Keratinocyte (primary cell): ENCODE results near the gene TSPAN17. TPM values are rescaled to one million over a fixed set of nuclear protein-coding genes. Genes with fewer than 3 reads are reported as not detected.
A peak's percentile ranks its signal among the peaks of the same experiment; 100 is the strongest.

Experiments used
- DNase-seq: peaks from one replicate; pipeline ENCODE4 v3.0.0-alpha.2; 2011; ENCODE audit warnings: low read depth, missing footprints, low spot score
- FAIRE-seq: peaks from 2 replicates; lab custom pipeline; 2011; peaks lifted over from hg19 to GRCh38; lab: Jason Lieb, UNC
- H2AFZ ChIP-seq: 2 replicates; pipeline ENCODE4 v1.6.0; 2012; ENCODE audit warnings: low read length, control low read depth, inconsistent platforms; ENCODE audit not compliant: control insufficient read depth
- H3K27ac ChIP-seq: 2 replicates; pipeline ENCODE4 v1.5.1; 2011; ENCODE audit warnings: low read length; ENCODE audit not compliant: control insufficient read depth, insufficient read depth
- H3K27me3 ChIP-seq: 3 replicates; pipeline ENCODE4 v1.6.0; 2011; ENCODE audit warnings: low read length; ENCODE audit not compliant: control insufficient read depth, insufficient read depth; ENCODE audit errors: extremely low read depth
- H3K36me3 ChIP-seq, 2 experiments: 2 replicates in 1 of 2; 3 replicates in 1 of 2; pipeline ENCODE4 v1.5.1; 2011; ENCODE audit warnings: low read length in 2 of 2, mild to moderate bottlenecking in 1 of 2; ENCODE audit not compliant: control insufficient read depth in 2 of 2, insufficient read depth in 2 of 2; ENCODE audit errors: extremely low read depth in 1 of 2
- H3K4me1 ChIP-seq: 3 replicates; pipeline ENCODE4 v1.5.1; 2011; ENCODE audit warnings: low read length; ENCODE audit not compliant: control insufficient read depth, insufficient read depth; ENCODE audit errors: extremely low read depth
- H3K4me2 ChIP-seq: 3 replicates; pipeline ENCODE4 v1.6.0; 2011; ENCODE audit warnings: low read depth, low read length; ENCODE audit not compliant: control insufficient read depth, insufficient read depth; ENCODE audit errors: extremely low read depth
- H3K4me3 ChIP-seq, 3 experiments: fragments of 200-600 bp in 1 of 3; sonication (generic) in 1 of 3; 2 replicates in 2 of 3; 3 replicates in 1 of 3; pipeline ENCODE4 v1.5.1; 2011 to 2016; ENCODE audit warnings: low read length in 3 of 3, mild to moderate bottlenecking in 3 of 3, control low read depth in 2 of 3, inconsistent platforms in 1 of 3, low read depth in 1 of 3, mixed read lengths in 1 of 3, mixed run types in 1 of 3, moderate library complexity in 1 of 3; ENCODE audit not compliant: control insufficient read depth in 2 of 3, insufficient read depth in 2 of 3; ENCODE audit errors: extremely low read depth in 1 of 3
- H3K79me2 ChIP-seq: 2 replicates; pipeline ENCODE4 v1.6.0; 2012; ENCODE audit warnings: low read length; ENCODE audit not compliant: control insufficient read depth, insufficient read depth
- H3K9ac ChIP-seq: 3 replicates; pipeline ENCODE4 v1.6.0; 2011; ENCODE audit warnings: low read length; ENCODE audit not compliant: control insufficient read depth, insufficient read depth; ENCODE audit errors: extremely low read depth
- H3K9me1 ChIP-seq: 3 replicates; pipeline ENCODE4 v1.6.0; 2011; ENCODE audit warnings: low read length; ENCODE audit not compliant: control insufficient read depth, insufficient read depth; ENCODE audit errors: extremely low read depth
- H3K9me3 ChIP-seq: 2 replicates; pipeline ENCODE4 v1.5.1; 2012; ENCODE audit warnings: low read depth, low read length; ENCODE audit not compliant: control insufficient read depth
- H4K20me1 ChIP-seq: 3 replicates; pipeline ENCODE4 v1.6.0; 2011; ENCODE audit warnings: low read length; ENCODE audit not compliant: control insufficient read depth, insufficient read depth; ENCODE audit errors: extremely low read depth
- EZH2 ChIP-seq: IDR thresholded peaks from one replicate; pipeline ENCODE4 v1.6.1; 2012; ENCODE audit warnings: inconsistent platforms, mild to moderate bottlenecking, low read length, moderate library complexity
- dilution Hi-C: fragments of 300-500 bp; cut with MboI; formaldehyde crosslinking; loops from one replicate; pipeline ENCODE4 v1.7.0; 2020; ENCODE audit warnings: low sequenced_read_pairs; ENCODE audit not compliant: extremely low pct_ligation_motif_present
- polyA plus RNA-seq, 5 experiments: library from polyadenylated mRNA; depleted of rRNA in 3 of 5; stranded (reverse) in 3 of 5; stranded (forward) in 1 of 5; unstranded in 1 of 5; fragments of >200 nt; gene quantifications; 1 replicate in 1 of 5; 2 replicates in 3 of 5; 3 replicates in 1 of 5; pipeline versions ENCODE4 v1.2.1 to v1.2.3, GENCODE V29; 2011 to 2012; ENCODE audit warnings: missing spikeins in 2 of 5, low read depth in 1 of 5, low replicate concordance in 1 of 5
- TF ChIP-seq, protein P1 (sequence below), 3 experiments: IDR thresholded peaks in 1 of 3; conservative IDR thresholded peaks in 1 of 3; optimal IDR thresholded peaks in 1 of 3; 2 replicates in 2 of 3; 3 replicates in 1 of 3; pipeline versions ENCODE3 to v1.5.1; 2011; ENCODE audit warnings: low read length in 3 of 3, mild to moderate bottlenecking in 3 of 3, moderate library complexity in 2 of 3, control low read depth in 1 of 3, inconsistent platforms in 1 of 3; ENCODE audit not compliant: insufficient read depth in 2 of 3; ENCODE audit errors: extremely low read depth in 1 of 3

The TSPAN17 gene
- polyA plus RNA-seq, 1 donor (not counting 4 experiments of a cell fraction or from before 2014, with no cell fraction given), result 53.1 TPM

GRCh38 chr5:176625512-176625911 lies 21.8 kb upstream of the TSPAN17 start:
- no peaks in the 10 kb centered on the region for H3K79me2 ChIP-seq
- no peak overlapping the region for H2AFZ ChIP-seq
- TF ChIP-seq EZH2, result no peak
- TF ChIP-seq, protein P1, sequence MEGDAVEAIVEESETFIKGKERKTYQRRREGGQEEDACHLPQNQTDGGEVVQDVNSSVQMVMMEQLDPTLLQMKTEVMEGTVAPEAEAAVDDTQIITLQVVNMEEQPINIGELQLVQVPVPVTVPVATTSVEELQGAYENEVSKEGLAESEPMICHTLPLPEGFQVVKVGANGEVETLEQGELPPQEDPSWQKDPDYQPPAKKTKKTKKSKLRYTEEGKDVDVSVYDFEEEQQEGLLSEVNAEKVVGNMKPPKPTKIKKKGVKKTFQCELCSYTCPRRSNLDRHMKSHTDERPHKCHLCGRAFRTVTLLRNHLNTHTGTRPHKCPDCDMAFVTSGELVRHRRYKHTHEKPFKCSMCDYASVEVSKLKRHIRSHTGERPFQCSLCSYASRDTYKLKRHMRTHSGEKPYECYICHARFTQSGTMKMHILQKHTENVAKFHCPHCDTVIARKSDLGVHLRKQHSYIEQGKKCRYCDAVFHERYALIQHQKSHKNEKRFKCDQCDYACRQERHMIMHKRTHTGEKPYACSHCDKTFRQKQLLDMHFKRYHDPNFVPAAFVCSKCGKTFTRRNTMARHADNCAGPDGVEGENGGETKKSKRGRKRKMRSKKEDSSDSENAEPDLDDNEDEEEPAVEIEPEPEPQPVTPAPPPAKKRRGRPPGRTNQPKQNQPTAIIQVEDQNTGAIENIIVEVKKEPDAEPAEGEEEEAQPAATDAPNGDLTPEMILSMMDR (optimal IDR thresholded peaks at IDR 0.05 in 1 of 3, IDR thresholded peaks at IDR 0.05 in 1 of 3, conservative IDR thresholded peaks at IDR 0.05 in 1 of 3; ENCODE audit: extremely low read depth in 1 of 3, insufficient read depth in 2 of 3, low read length in 3 of 3), result no peak
- no peak overlapping the region for H3K4me3 ChIP-seq
- FAIRE-seq (peak; percentile 17), DNase-seq (no peak)
- dilution Hi-C loops, result no loop called here
- no peaks in the 10 kb centered on the region for H3K9me1 ChIP-seq
- H3K4me2 ChIP-seq, result no peak overlapping the region
- peaks cover 43% of the 10 kb centered on the region for H3K4me1 ChIP-seq
- peaks cover 14% of the 10 kb centered on the region for H3K27me3 ChIP-seq
- peaks cover 4% of the 10 kb centered on the region for H4K20me1 ChIP-seq
- no peaks in the 10 kb centered on the region for H3K36me3 ChIP-seq
- H3K9me3 ChIP-seq, result no peaks in the 10 kb centered on the region
- H3K9ac ChIP-seq, result no peak overlapping the region
- no peak overlapping the region for H3K27ac ChIP-seq

- H2AFZ ChIP-seq, result no peak overlapping the region
- H3K9ac ChIP-seq, result peak overlapping the region; percentile 11
Observed at GRCh38 chr5:176625966-176626875, 21.1 kb upstream of the TSPAN17 start.

More at GRCh38 chr5:176625966-176626875, 21.1 kb upstream of the TSPAN17 start:
- TF ChIP-seq EZH2, result no peak
- TF ChIP-seq, protein P1 (optimal IDR thresholded peaks at IDR 0.05 in 1 of 3, IDR thresholded peaks at IDR 0.05 in 1 of 3, conservative IDR thresholded peaks at IDR 0.05 in 1 of 3; ENCODE audit: extremely low read depth in 1 of 3, insufficient read depth in 2 of 3, low read length in 3 of 3), result no peak
- Histone ChIP-seq H3K36me3 (no peaks in the 10 kb centered on the region), H3K9me1 (no peaks in the 10 kb centered on the region), H3K27me3 (peaks cover 20% of the 10 kb centered on the region), H4K20me1 (peaks cover 4% of the 10 kb centered on the region), H3K4me1 (peaks cover 45% of the 10 kb centered on the region), H3K9me3 (no peaks in the 10 kb centered on the region), H3K4me3 (no peak overlapping the region), H3K27ac (no peak overlapping the region), H3K4me2 (peak overlapping the region; percentile 43), H3K79me2 (no peaks in the 10 kb centered on the region)
- no peak for DNase-seq
- peak; percentile 88 for FAIRE-seq
- dilution Hi-C loops, result no loop called here
